Activated naive CD4-positive, alpha-beta T cell (primary cell): ENCODE measurements around the gene PTPRK.
"Not testable (repeated sequence)": the region's sequence is repeated elsewhere in the genome, so short reads cannot be mapped to it uniquely, and the experiment has no call there.

Experiments used
- DNase-seq, 4 experiments: peaks; one replicate each; lab custom pipeline; 2025; lab: John Stamatoyannopoulos, UW

Gene PTPRK

DNA sequence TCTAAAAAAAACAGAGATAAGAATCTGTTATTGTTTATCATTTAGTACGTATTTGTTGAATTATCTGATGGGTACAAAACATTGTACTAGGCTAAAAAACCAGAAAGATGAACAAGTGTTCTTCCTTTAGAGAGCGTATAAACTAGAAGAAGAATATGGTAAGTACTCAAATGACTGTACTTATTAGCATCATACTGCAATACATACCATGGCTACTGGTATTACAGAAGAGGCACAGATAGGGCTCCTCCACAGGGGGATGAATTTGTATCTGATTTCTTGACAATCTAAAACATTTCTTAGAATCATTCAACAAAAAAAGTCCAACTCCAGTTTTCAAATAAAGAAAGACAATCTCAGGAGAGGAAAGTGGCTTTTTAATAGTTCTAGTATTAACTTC, 501.6 kb downstream of the PTPRK start:
- no peak for DNase-seq

DNA sequence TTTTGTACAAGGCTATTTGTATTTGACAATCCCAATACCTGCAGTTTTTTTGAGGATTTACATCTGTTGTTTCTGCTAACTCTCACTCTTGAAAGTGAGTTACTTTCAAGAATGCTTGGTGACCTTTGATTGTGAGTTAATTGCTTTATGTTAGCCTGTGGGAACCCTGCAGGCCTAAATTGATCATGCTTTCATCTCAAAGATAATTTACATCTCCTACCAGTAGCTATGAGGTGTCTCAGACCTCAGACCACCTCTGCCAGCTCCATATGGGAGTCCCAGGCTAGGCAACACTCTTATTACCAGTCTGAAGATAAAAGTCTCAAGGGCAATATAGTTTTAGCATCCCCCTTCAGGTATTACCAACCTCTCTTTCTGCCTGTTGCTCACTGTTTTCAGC, 503.1 kb downstream of the PTPRK start:
- no peak for DNase-seq

DNA sequence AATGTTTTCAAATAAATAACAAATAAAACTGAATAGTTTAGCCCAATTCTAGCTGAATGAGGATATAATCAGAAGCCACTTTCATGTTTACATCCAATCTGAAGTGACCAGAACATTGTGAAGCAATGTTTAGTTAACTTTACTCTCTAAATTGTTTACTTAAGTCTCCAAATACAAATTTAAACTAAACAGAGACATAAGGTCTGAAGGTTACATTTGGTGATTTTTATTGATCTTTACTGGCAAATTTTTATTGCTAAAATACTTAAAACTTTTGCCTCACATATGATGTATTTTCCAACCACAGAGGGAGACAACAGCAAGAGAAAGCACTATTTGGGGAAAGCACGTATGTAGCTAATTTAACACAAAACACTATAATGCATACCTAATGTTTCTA, 512.7 kb downstream of the PTPRK start:
- DNase-seq = no peak

DNA sequence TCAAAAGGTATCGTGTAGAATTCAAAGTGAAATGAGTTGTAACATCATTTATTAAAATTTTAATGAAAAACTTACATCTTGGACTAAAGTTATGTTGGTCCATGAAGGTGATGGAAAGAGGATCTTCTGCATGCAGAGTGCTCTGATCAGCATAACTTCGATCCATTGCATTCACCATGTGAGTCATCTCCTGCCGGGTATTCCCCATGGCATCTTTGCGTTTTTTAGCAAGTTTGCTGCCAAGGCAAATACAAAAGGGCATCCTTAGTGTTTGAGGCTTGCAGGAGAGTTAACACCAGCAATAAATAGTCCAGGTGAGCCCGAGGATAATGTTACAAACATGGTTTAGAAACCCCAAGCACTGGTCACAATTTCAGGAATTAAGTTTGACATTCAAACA, 515.4 kb downstream of the PTPRK start:
- DNase-seq = no peak

DNA sequence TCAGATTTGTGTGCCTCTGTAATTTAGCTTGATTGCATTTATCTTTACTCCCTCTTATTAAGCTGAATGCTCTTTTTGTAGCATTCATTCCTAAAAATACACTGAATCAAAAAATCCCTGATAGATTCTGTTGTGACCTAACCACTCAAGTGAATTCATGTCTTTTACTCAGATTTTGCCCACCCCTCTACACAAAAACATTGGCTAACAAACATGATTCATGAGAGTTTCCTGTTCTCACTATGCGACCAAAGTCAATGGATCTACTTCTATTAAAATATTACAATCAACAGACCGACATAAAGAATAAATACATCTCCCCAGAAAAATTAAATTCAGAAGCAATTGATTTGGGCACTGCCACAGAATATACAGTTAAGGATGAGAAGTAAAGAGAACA, 520.0 kb downstream of the PTPRK start:
- DNase-seq = no peak

DNA sequence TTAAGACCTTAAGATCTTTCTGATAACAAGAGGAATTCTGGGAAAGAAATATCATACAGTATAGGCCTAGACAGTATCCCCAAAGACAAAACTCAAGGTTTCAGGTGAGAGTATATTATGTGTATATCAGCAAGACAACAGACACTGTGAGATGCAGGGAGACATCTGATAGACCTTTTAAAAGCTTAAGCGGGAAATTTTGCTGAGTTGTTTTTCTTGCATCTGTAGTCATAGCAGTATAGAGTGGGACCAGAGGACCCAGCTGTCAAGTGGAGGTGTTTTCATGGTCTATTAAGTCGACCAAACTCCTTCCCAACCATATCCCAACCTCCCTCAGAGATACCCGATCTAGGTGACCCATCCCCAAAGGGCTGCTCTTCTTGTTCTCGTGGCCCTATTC, 521.4 kb downstream of the PTPRK start:
- DNase-seq = no peak

DNA sequence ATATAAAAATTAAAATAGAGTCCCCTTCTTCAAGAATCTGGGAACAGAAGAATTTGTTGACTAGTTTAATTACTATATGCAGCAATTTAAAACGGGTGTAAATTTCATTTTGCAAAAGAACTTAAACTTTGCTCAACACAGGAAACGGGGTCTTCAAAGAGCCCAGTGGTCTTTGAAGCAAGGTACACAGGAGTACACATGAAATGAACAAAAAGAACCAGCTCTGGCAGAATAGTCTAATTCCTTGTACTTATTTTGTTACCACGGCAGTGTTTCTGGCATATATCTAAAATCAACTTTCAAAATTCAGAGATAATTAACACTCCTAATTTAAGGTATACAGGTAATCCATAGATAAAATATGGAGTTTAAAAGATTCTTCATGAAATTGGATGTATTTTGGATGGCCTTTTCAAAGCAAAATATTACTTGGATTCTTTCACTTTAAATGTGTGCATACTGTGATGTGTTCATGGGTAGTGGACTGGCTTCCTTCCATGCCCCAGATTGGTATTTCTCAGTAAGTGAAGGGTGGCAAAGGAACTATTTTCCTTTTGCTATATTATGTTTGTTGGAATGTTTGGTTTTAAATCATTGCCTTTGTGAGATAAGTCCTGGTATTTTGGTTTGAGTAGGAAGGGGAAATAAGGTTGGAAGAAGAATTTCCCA, 522.8 kb downstream of the PTPRK start:
- DNase-seq = no peak

DNA sequence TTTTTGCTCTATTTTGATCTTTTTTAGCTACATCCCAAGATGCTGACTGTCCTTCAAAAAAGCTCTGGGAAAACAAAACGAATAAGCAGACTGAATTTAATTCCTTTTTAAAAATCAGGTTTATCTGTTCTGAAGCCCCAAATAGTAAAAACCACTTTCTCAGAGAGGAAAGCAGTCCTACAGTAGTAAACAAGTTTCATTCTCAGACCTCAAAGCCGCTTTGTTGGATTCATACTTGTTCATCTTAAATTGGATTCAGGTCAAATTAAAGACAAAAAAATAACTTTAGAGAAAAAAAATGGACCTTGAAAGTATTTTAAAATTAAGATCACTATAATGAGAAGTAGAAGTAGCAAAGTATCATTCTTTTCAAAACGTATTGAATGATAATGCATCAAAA, 523.5 kb downstream of the PTPRK start:
- no peak for DNase-seq

DNA sequence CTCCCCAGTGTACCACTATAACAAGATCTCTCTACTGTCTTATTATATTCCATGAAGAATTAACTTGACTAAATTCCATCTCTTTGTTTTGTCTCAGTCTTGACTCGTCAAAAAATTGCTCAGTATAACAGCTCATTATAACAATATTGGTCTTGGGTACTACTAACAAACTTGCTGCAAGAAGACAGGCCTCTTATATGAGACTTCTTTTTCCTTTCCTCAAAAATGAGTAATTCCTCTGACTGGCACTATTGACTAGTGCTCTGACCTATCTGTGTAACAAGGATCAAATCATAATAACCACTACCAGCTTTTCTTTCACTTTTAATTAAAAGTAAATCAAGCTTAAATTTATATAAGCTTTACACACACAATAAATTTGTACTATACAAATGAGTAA, 528.3 kb downstream of the PTPRK start:
- DNase-seq = no peak

DNA sequence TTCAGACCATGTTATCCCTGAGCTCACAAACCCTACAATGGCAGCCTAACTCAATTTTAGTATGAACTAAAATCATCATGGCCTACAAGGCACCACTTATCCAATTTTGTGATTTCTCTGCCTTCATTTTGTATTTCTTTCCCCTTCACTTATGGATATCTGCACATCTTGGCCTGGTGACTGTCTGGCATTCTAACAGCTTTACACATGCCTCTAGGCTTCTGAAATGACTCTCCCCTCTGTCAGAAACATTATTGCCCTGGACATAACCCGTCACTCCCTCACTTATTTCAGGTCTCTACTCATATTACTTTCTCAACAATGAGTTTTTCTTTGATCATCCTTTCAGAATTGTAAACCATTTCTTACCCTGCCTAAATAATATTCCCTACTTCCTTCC, 530.3 kb downstream of the PTPRK start:
- DNase-seq = no peak

DNA sequence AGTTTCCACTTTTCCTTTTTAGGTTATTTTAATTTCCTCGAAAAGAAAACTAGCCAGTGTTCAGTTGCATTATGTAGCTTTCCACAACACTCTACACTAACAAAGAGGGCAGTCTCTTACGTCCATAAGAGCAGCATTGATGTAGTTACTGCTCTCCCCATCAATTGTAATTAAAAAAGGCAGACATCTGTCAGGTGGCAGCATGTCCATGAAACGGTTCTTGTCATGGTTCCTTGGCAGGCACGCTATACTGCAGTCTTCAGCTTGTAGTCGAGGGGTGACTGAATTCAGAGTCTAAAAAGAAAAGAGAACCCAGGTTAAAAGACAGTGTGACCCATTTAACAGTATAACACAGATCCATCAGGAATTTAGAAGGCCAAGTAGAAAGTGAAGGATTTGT, 539.4 kb downstream of the PTPRK start:
- no peak for DNase-seq

DNA sequence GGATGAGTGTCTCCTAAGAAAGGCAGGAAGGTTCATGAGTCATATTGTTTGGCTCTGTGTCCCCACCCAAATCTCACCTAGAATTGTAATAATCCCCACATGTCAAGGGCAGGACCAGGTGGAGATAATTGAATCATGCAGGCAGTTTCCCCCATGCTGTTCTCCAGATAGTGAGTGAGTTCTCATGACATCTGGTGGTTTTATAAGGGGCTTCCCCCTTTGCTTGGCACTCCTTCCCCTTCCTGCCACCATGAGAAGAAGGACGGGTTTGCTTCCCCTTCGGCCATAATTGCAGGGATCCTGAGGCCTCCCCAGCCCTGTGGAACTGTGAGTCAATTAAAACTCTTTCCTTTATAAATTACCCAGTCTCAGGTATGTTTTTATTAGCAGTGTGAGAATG, 542.2 kb downstream of the PTPRK start:
- not testable (repeated sequence) for DNase-seq

DNA sequence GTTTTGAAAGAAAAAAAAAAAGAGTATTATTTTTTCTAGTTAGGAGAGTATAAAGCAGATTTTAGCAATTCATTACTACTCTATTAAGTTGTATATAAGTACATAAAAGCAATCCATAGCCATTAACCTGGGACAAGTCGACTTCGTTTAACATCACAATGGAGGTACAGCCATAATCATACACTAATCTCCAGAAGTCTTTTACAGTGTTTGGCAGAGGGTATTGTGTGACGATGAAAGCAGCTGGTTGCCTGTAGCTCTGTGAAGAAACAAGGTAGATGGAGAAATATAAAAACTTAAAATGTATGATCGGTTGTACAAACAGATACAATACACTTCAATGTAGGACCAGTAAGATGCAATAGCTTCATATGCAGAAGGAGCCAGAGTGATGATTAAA, 543.6 kb downstream of the PTPRK start:
- no peak for DNase-seq

DNA sequence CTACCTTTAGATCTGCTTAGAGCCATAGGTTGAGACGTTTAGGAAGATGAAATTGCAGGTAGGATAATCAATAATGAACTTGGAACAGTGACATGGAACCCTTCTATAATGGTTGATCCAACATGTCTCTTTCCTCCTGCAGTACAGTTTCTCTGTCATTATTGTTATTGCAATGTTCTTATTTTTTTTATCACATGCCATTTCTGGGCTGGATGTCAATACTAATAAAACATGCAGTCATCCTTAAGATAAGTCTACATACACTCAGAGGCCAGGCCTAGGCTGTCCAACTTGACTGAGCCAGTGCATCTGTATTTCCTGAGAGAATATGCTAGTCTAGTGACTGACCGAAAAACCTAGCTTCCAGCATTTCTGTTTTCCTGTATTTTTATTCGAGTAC, 544.3 kb downstream of the PTPRK start:
- no peak for DNase-seq

DNA sequence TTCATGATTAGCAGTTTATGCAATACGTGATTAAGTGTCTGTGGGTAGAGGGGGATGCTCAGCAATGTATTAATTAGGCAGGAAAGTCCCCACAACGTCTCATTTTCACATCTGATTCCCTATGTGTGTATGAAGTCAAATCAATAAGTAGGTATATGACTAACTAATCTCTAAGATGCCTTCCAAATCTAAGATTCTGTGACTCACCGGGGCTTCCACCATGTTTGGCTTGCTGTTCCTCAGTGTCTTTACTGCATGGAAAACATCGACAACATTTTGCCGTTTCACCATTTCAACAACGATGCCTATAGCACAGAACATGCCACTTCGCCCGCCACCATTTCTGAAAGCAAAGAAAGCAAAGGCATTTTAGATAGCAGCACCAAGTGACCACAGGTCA, 547.6 kb downstream of the PTPRK start:
- no peak for DNase-seq

DNA sequence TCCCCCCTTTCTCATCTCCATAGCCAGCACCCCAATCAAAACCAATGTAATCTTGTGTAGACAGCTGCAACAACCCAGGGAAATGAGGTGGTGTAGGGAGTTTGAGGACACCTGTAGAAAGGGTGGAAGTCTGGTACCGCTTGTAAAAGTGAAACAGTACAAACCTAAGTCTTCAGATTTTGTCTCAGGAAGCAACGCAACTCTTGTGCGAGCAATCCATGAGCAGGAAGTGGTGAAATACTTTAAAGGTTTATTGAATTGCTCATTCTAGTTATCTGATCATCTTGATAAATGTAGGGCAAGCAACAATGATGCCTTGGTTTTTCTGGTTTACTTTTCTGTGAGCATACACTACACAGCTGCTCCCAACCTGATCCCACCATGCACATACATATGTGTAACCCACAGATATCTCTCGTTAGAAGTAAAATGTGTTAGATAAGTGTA, 548.4 kb downstream of the PTPRK start:
- peak in 1 of 4 experiments; percentile 17 for DNase-seq

DNA sequence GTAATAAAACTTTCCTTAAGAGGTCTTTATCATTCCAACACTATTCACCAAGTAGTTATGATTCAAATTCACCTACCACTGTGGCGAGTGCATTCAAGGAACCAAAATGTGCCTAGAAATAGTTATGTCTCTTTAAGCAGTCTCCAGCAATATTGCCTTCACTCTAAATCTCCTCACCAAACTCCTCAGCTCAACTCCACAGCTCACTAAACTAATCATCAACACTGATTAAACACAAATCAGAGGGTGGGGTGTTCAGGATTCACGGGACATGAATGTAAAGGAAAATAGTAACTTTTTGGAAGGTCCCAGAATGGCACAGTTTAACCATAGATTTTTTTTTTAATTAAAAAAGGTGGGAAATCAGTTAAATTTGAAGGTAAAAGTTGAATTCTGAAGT, 549.0 kb downstream of the PTPRK start:
- no peak for DNase-seq

DNA sequence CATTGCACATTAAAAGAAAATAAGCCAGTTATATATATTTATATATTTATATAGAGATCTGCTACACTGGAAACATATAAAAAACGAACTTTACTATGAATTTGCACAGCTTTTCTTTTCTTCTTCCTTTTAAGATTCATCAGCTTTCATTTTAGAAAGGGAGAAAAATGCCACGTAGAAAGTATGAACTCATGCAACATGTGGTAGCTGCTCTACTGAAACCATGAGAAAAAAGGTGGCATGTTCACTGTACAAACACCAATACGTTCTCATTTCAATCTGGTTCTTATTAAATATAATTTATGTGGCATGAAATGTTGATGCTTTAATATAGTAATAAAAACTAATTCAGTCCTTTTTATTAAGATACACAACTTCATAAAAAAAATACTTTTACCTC, 550.7 kb downstream of the PTPRK start:
- DNase-seq = no peak

DNA sequence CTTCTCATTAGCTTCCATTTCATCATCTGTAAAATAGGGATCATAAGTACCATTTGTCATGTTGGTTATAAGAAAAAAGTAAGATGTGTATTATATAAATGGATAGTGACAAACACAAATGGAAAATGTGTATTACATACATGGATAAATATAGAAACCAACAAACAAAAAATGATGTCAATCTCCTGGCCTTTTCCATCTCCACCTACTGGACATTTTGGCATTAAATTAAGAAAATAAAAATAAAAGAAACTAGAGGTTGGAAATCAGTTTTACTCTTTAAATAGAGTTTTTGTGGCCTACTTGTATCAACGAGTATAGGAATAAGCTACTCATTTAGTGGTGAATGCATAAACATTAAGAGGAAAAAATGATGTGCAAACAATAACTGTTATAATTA, 552.0 kb downstream of the PTPRK start:
- DNase-seq = no peak

DNA sequence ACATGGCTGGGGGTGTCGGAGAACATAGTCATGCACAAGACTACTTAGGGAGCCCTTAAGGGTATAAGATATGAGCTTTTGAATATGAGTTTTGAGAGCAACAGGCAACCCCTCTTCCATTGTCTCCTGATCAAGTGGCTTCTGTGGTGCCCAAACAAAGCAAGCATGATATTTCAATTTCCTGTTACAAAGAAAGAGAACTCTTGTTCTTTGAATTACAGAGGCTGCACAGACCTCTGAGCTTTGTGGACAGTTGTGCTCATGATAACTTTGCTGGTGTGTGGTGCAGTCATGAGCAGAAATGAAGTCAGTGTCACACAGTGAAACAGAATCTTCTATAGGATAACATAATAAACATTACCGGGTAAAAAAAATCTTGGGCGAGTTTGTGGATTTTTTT, 552.7 kb downstream of the PTPRK start:
- DNase-seq = no peak

DNA sequence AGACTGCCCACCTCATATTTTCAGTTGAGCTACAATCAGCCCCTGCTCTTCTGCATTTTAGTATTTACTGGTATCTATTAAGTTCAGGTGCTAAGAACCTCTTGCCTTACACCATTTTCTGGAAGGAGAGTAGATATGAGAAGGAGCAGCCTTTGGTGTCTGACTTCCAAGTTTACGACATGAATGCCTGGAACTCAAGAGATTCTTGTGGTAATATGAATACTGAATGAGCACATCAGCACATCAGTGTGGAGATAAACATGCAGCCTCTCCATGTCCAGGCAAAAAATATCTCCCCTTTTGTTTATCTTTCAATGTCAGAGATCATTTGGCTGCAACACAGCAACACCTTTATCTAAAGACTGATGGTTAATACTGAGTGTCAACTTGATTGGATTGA, 553.8 kb downstream of the PTPRK start:
- no peak for DNase-seq

DNA sequence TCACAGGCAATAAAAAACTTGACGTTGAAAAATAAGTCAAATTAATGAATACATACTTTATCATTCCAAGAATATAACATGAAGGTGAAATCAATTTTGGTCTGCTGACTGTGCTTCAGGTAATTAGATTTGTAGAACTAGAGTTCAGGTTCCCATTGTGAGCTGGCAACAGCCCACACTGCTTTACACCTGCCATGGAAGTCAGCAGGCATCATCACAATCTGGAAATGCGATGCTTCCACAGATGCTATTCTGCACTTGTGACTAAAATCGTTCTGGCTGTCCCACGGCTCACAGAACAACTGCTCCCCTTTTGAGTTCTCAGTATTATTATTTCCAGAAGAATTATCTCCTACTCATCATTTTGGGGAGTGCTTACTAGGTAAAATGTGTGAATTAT, 556.9 kb downstream of the PTPRK start:
- DNase-seq = no peak

DNA sequence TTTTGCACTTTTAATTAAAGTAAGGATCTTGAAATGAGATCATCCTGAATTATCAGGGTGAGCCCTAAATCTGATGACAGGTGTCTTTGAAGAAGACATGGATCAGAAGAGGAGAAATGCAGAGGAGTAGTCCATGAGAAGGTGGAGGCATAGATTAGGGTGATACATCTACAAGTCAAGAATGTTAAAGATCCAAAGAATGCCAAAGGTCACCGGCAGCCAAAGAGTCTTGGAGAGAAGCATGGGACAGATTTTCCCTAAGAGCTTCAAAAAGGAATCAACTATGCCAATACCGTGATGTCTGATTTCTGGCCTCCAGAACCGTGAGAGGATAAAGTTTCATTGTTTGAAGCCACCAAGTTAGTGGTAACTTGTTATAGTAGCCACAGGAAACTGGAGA, 560.5 kb downstream of the PTPRK start:
- DNase-seq = no peak

DNA sequence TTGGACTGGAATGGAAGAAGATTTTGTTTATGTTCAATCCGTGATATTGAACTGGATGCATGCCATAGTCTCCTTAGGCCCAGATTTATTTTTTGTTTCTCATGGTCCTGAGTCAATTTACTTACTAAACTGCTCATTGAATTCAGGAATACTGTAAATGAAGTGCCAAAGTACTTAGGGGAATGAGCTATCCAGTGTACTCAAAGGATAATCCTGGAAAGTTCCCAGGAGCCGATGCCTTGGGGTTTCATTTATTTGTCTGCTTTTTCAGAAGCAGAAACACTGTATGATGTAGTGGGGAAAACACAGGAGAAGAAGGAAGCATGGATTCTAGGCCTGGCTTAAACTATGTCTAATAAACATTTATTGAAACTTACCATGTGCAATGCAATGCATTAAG, 563.4 kb downstream of the PTPRK start:
- DNase-seq = no peak
